ENCODE results near the gene LAMTOR1. TPM values are rescaled to one million over a fixed set of nuclear protein-coding genes. Genes with fewer than 3 reads are reported as not detected.

The LAMTOR1 gene
- total RNA-seq: 10 to 100 TPM; 72.8 to 75.1 TPM

DNA sequence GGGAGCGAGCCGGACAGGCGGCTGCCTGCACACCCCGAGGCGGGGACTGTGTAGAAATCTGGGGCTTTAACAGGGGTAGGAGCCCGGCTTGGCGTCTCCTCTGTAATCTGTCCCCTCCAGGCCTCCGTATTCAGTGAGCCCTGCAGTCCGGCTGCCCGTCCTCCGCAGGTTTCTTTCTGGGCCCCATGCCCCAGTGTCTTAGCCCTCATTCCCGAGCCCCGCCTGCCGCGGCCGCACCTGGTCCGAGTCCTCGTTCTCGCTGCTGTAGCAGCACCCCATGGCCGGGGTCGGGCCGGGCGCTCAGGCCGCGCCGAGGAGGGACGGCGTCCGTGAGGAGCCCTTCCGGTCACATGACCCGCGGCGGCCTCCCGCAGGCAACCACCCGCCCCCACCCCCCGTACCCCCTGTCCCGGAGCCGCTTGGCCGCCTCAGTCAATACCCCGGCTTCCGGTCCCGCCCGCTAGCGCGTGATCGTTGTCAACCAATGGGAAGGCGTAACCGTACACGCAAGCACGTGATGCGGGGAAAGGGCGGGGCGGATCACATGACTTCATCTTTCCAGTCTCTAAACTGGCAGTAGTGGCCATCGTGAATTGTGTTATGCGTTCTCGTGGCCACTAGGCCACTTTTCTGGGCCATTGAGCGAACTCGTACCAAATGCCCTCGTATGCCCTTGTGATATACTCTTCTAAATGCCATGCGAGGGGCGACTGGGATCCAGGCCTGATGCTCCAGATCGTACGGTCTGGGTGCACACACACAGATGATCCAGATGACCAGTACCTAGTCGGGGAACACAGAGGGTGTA is at the start of gene LAMTOR1:
Gene LAMTOR1 (minus strand): TSS at position 352 of the 808 bp plus-strand sequence. CDS start 73 bp downstream, at position 279.

DNA sequence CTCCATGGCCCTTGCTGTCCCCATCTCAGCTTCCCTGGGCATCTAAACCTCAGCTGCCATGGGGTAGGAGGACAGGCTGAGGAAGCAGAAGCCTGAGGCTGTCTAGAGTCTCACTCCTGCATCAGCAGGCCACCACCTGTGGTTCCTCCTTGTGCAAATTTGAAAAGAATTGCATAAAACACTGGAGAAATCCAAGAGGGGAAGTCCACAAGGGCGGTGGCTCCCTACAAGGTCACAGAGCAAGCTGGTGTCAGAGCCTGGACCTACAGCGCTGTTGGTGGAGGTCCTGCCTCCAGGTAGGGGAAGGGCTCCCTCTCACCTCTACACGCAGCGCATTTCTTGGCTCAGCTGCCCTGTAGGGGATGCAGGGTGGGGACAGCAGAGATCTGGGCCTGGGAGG is 32.4 kb upstream of the LAMTOR1 start, which contains the start of gene FOLR3:
Gene FOLR3 (plus strand): TSS at position 253 of the 400 bp plus-strand sequence. CDS start 228 bp downstream, outside the sequence.

DNA sequence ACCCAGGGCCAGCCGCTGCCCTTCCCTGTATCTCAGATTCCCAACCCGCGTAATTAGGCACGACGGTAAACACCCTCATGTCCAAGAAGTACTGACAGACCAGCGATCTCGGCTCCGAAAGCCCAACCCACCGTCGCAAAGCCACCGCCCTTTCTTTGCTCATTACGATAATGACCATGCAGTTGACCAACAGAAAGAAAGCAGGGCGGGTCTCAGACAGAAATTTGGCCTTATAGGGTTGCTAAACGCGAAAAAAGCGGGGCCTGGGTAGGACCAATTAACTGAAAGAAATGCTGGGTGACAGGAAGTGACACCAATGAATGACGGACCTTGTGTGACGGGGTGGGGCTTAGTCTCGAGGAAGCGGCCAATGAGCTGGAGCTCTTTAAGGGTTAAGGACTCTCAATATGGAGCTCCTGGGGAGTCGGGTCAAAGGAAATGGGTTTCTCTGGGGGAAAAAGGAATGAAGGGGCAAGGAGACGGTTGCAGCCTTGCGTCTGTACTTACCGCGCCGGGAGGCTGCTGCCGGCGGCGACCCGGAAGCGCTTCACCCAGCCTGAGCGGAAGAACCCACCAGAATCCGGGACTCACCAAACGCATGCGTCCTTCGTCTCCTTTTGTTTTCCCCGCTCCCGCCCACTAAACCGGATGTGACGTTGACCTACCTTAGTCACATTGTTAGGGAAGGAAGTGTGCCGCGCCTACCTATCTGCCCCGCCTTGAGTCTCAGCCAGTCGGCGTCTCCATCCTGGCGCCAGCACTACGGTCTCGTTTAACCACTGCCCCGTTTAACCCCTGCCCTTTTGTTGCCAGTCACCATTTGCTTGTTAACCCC is 9.3 kb upstream of the LAMTOR1 start, which contains the start of gene ANAPC15:
Gene ANAPC15 (minus strand): TSS at position 553 of the 835 bp plus-strand sequence. CDS start 1,419 bp downstream, outside the sequence.

DNA sequence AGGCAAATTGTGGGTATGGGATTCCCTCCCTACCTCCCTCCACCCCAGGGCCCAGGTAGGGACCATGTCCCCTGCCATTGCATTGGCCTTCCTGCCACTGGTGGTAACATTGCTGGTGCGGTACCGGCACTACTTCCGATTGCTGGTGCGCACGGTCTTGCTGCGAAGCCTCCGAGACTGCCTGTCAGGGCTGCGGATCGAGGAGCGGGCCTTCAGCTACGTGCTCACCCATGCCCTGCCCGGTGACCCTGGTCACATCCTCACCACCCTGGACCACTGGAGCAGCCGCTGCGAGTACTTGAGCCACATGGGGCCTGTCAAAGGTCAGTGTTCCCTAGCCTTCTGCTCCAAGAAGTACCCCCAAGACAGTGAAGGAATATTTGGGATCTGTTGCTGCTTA is 2.8 kb upstream of the LAMTOR1 start, which contains the start of gene TOMT:
Gene TOMT (plus strand): TSS at position 37 of the 400 bp plus-strand sequence. CDS start 28 bp downstream, at position 65.

GRCh38 chr11:72080326-72081183 is 22.5 kb downstream of the LAMTOR1 start, which contains the start of the genes LRRC51 and NUMA1:
TSS of gene LRRC51 (plus strand) at chr11:72080850. CDS start at chr11:72089084, 8,234 bp downstream.
TSS of gene NUMA1 (minus strand) at chr11:72080542. CDS start at chr11:72035943, 44,599 bp downstream.

Small RNA genes within 50 kb of the gene (microRNA-seq; reads per million reads assigned to microRNA genes)
- not detected for gene MIR3165 (ENCODE audit: borderline microRNAs expressed, borderline replicate concordance)

Other genes starting within 250 kb of the LAMTOR1 start
- gene DEFB131B, start 224.8 kb downstream of the LAMTOR1 start, total RNA-seq: not detected
- gene XNDC1N, start 174.7 kb downstream of the LAMTOR1 start, total RNA-seq: 10 to 100 TPM; 12.3 to 14.1 TPM
- 10 to 100 TPM; 20.9 to 22.4 TPM for gene RNF121, start 174.3 kb downstream of the LAMTOR1 start, total RNA-seq
- 10 to 100 TPM; 13.3 to 16.6 TPM for gene IL18BP, start 104.4 kb downstream of the LAMTOR1 start, total RNA-seq
- 100 to 1,000 TPM; 218 to 220 TPM for gene NUMA1, start 22.8 kb downstream of the LAMTOR1 start, total RNA-seq
- 1 to 10 TPM; 6.0 TPM for gene LRRC51, start 22.4 kb downstream of the LAMTOR1 start, total RNA-seq
- not detected for gene TOMT, start 2.6 kb upstream of the LAMTOR1 start, total RNA-seq
- 10 to 100 TPM; 74.3 to 78.6 TPM for gene ANAPC15, start 9.4 kb upstream of the LAMTOR1 start, total RNA-seq
- not detected for gene FOLR3, start 32.4 kb upstream of the LAMTOR1 start, total RNA-seq
- gene FOLR1, start 88.8 kb upstream of the LAMTOR1 start, total RNA-seq: not detected
- gene FOLR2, start 113.5 kb upstream of the LAMTOR1 start, total RNA-seq: not detected
- gene INPPL1, start 121.5 kb upstream of the LAMTOR1 start, total RNA-seq: 100 to 1,000 TPM; 120 to 131 TPM
- not detected for gene PHOX2A, start 140.9 kb upstream of the LAMTOR1 start, total RNA-seq

Data from activated naive CD4-positive, alpha-beta T cell treated with anti-CD3 and anti-CD28 coated beads, Interleukin-2, amount 10 ng/mL, durations not matched to agents 5 hours and 36 hours (primary cell).